HG03064 (cell line): Measurements from ENCODE around the gene CRTC3.

Source experiments
- ATAC-seq: cut with Tn5 transposase; IDR thresholded peaks from one replicate; pipeline ENCODE4 v1.9.1; 2021; ENCODE audit warnings: low read depth; ENCODE audit not compliant: unreplicated experiment

Gene CRTC3

GRCh38 chr15:90591524-90591923 is 61.8 kb downstream of the CRTC3 start:
- no peak for ATAC-seq

GRCh38 chr15:90592131-90592881 is 62.6 kb downstream of the CRTC3 start:
- ATAC-seq, result no peak

GRCh38 chr15:90593499-90594158 is 63.9 kb downstream of the CRTC3 start:
- no peak for ATAC-seq

- no peak for ATAC-seq
These were observed 64.6 kb downstream of the CRTC3 start for GRCh38 chr15:90594301-90594738.

DNA sequence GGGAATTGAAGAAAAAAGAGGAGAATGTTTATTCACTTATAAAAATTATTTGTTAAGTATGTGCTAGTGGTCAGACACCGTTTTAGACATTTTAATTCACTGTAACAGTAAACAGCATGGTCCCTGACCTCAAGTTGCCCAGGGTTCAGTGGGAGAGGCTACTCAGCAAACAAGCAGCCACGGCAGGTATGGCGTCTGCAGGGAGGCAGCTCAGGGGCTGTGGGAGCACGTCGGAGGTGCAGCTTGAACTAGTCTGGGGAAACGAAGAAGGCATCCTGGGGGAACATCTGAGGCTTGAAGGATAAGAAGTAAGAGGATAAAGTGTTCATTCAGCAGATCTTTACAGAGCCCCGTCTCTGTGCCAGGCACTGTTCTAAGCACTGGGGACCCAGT is 66.0 kb downstream of the CRTC3 start:
- ATAC-seq, result no peak

- ATAC-seq, result no peak
These were observed 67.2 kb downstream of the CRTC3 start for GRCh38 chr15:90596943-90597342.

DNA sequence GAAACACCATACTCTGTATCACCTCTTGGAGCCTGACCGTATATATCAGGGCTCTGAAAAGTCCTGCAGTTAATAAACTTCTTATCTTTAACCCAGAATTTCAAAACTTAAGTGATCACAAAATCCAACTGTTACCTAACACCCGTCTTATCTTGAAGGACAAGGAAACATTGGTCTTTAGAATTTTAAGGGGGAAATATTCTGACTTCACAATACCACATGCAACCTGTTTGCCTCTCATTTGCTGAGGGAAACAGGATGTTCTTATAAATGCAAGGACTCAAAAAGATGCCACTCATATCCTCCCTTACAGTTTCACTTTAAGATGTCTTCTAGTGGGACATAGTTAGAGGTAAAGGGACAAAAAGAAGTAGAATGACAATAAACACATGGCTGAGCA is 67.9 kb downstream of the CRTC3 start:
- ATAC-seq, result peak; percentile 38

- ATAC-seq, result peak; percentile 31
These were observed 68.4 kb downstream of the CRTC3 start for GRCh38 chr15:90598031-90598577.

GRCh38 chr15:90598679-90599078 is 69.0 kb downstream of the CRTC3 start:
- no peak for ATAC-seq

- ATAC-seq, result no peak
These were observed 69.4 kb downstream of the CRTC3 start for GRCh38 chr15:90599116-90599515.

GRCh38 chr15:90599644-90600043 is 69.9 kb downstream of the CRTC3 start:
- no peak for ATAC-seq

DNA sequence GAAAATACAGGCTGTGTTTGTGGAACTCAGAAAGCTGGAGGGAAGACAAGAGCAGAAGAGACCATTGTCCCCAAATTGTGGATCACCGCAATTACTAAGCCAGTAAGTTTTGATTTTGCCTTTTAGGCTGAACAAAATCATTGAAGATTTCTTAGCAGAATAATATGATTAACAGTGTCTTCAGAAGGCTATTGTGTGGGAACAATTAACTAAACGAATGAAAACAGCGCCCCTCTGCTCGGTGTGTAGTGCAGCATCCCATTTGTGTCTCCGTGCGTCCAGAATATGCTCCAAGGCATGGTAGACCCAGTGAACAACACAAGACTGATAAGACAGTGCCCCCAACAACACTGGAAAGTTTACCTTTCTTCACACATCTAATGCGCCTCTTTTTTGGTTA is 71.2 kb downstream of the CRTC3 start:
- ATAC-seq, result no peak

GRCh38 chr15:90603893-90604292 is 74.2 kb downstream of the CRTC3 start:
- ATAC-seq, result no peak

DNA sequence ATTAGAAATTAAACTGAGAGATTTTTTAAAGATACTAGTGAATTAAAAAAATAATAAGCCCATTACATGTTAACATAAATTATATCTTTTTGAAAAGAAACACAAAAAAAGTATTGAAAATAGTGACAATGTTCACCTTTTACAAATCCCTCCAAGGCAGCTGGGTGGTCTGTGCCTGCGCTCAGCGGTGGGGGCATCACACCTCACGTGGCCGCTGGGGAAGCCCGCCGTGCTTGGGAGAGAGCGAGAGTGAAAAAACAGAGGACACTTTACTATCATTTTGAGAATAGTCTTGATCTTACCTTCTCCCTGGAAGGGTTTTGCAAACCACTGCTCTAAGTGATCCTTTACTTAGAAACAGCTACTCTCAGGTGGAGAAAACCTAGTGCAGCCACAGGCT is 76.9 kb downstream of the CRTC3 start:
- ATAC-seq, result no peak

DNA sequence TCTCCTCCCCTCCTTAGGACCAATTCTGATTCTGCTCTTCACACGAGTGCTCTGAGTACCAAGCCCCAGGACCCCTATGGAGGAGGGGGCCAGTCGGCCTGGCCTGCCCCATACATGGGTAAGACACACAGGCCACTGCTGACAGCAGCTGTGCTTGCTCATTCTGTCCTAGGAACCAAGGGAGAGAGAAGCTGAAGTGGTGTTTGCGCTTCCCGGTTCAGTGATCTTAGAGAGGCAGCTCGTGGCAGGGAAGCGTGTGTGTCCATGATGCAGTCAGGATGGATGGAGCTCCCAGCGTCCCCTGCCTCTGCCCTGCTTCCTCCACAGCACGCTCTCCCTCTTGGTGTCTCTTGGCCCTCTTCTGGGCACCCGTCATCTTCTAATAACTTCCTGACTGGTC is 77.6 kb downstream of the CRTC3 start:
- no peak for ATAC-seq

GRCh38 chr15:90609242-90610180 is 79.8 kb downstream of the CRTC3 start:
- no peak for ATAC-seq

DNA sequence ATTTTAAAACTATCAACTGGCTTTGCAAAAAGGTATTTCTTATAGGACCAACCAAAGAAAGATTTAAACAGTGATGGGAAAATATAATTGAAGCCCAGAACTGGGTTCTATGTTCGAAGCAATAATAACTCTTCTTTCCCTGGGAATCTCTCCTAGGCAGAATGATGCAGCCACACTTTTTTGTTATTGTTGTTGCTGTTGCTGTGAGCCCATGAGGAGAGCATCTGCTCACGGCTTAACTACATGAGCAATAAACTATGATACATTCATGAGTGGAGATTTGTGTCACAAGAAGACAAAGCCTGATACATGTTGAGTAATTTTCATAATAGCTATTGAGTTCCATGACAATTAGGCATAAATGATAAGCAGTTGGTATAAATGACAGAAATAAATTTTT is 80.5 kb downstream of the CRTC3 start:
- no peak for ATAC-seq

DNA sequence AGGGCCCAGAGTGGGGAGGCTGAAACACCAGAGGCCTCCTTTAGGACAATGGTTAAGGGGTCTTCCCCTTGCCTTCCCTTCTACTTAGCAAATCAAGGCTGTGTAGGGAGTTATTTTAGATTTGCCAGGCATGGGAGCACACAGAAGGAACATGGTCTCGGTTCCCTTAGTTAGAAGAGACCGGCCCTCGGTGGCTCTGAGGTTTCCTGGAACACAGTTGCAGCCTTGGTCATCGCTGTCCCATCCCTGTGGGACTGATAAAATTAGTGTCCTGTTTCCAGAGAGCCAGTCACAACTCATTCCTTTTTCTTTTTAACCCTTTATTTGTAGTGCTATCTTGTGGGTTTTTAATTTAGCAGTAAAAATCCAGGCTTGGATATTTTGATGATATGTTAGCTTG is 81.4 kb downstream of the CRTC3 start:
- ATAC-seq, result no peak

DNA sequence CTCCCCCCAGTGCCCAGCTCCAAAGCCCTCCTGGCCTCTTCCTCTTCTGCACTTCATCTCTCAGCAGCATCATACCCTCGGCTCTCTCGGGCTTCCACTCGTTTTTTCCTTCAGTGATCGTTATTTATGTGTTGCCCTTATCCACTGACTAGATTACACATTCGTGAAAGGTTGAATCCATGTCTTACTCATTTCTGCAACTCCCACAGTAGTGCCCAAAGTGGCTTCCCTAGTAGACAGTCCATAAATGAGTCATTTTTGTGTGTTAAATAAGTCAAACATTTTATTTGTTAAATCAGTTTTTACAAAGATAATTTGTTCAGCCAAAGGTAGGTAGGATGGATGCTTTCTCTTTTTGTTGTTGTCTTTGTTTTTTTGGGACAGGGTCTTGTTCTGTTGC is 87.4 kb downstream of the CRTC3 start:
- ATAC-seq, result no peak

DNA sequence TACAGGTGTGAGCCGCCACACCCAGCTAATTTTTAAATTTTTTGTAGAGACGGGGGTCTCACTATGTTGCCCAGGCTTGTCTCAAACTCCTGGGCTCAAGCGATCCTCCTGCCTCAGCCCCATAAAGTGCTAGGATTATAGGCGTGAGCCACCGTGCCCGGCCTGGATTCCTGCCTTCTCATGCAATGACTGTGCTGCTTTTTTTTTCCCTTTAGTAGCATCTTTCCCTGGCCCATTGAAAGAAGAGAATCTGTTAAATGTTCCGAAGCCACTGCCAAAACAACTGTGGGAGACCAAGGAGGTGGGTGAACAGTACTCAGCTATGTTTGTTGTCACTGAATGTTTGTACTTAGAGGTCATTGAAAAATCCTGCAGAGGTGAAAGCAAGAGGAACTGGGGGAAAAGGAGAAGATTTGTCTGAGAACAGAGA is 88.0 kb downstream of the CRTC3 start:
- no peak for ATAC-seq
